Progenitor cell of endocrine pancreas (in vitro differentiated cells): Measurements from ENCODE around the gene RADIL. TPM values are rescaled to one million over a fixed set of nuclear protein-coding genes. Genes with fewer than 3 reads are reported as not detected.

Experiments
- DNase-seq: peaks from one replicate; pipeline ENCODE4 v3.0.0; 2021; ENCODE audit warnings: low spot score; ENCODE audit not compliant: unreplicated experiment
- H3K27ac Mint-ChIP-seq: 2 replicates; pipeline ENCODE4 v1.8.0; 2021; ENCODE audit warnings: mild to moderate bottlenecking, moderate library complexity, mixed read lengths
- H3K27me3 Mint-ChIP-seq: 2 replicates; pipeline ENCODE4 v1.8.0; 2021; ENCODE audit warnings: mixed read lengths
- H3K36me3 Mint-ChIP-seq: 2 replicates; pipeline ENCODE4 v1.8.0; 2022; ENCODE audit warnings: mixed read lengths; ENCODE audit not compliant: insufficient read depth
- H3K4me1 Mint-ChIP-seq: 2 replicates; pipeline ENCODE4 v1.8.0; 2021; ENCODE audit warnings: low read depth, mixed read lengths
- H3K4me3 Mint-ChIP-seq: 2 replicates; pipeline ENCODE4 v1.8.0; 2021; ENCODE audit warnings: low read depth, mild to moderate bottlenecking, moderate library complexity, mixed read lengths
- H3K9me3 Mint-ChIP-seq: 2 replicates; pipeline ENCODE4 v1.8.0; 2021; ENCODE audit warnings: low read depth, mixed read lengths
- CTCF ChIP-seq: fragments of 200-600 bp; sonication (generic); IDR thresholded peaks from one replicate; pipeline ENCODE4 v1.5.0; 2021; ENCODE audit warnings: antibody characterized with exemption, mild to moderate bottlenecking; ENCODE audit not compliant: unreplicated experiment
- total RNA-seq: library from RNA; stranded (reverse); gene quantifications from 2 replicates; pipeline ENCODE4 v1.2.1, GENCODE V29; 2021

The RADIL gene
- total RNA-seq, 1 donor from 2014 or later, result 2.0 TPM

- no peaks in the 10 kb centered on the region for H3K9me3 Mint-ChIP-seq
- no peak for DNase-seq
- no peaks in the 10 kb centered on the region for H3K27me3 Mint-ChIP-seq
- H3K4me1 Mint-ChIP-seq, result no peaks in the 10 kb centered on the region
- TF ChIP-seq CTCF, result no peak
- no peak overlapping the region for H3K27ac Mint-ChIP-seq
- no peak overlapping the region for H3K4me3 Mint-ChIP-seq
- peaks cover 13% of the 10 kb centered on the region for H3K36me3 Mint-ChIP-seq
Measured at GRCh38 chr7:4792537-4793126, 90.9 kb downstream of the RADIL start.

GRCh38 chr7:4791738-4792536 is 91.6 kb downstream of the RADIL start:
- no peaks in the 10 kb centered on the region for H3K27me3 Mint-ChIP-seq
- H3K4me3 Mint-ChIP-seq, result no peak overlapping the region
- H3K27ac Mint-ChIP-seq, result no peak overlapping the region
- no peaks in the 10 kb centered on the region for H3K4me1 Mint-ChIP-seq
- TF ChIP-seq CTCF, result peak; percentile 61
- no peaks in the 10 kb centered on the region for H3K9me3 Mint-ChIP-seq
- H3K36me3 Mint-ChIP-seq, result peaks cover 13% of the 10 kb centered on the region
- peak; percentile 43 for DNase-seq

GRCh38 chr7:4791101-4791737 is 92.3 kb downstream of the RADIL start:
- TF ChIP-seq CTCF, result no peak
- H3K9me3 Mint-ChIP-seq, result no peaks in the 10 kb centered on the region
- H3K4me1 Mint-ChIP-seq, result no peaks in the 10 kb centered on the region
- H3K4me3 Mint-ChIP-seq, result no peak overlapping the region
- no peaks in the 10 kb centered on the region for H3K27me3 Mint-ChIP-seq
- no peak for DNase-seq
- peaks cover 13% of the 10 kb centered on the region for H3K36me3 Mint-ChIP-seq
- no peak overlapping the region for H3K27ac Mint-ChIP-seq

GRCh38 chr7:4790516-4790991 is 93.0 kb downstream of the RADIL start:
- no peaks in the 10 kb centered on the region for H3K27me3 Mint-ChIP-seq
- peaks cover 13% of the 10 kb centered on the region for H3K36me3 Mint-ChIP-seq
- TF ChIP-seq CTCF, result no peak
- H3K27ac Mint-ChIP-seq, result no peak overlapping the region
- no peak overlapping the region for H3K4me3 Mint-ChIP-seq
- H3K4me1 Mint-ChIP-seq, result no peaks in the 10 kb centered on the region
- DNase-seq, result no peak
- H3K9me3 Mint-ChIP-seq, result no peaks in the 10 kb centered on the region

- Mint-ChIP-seq H3K4me1 (no peaks in the 10 kb centered on the region), H3K9me3 (no peaks in the 10 kb centered on the region), H3K27ac (no peak overlapping the region), H3K27me3 (no peaks in the 10 kb centered on the region), H3K4me3 (no peak overlapping the region), H3K36me3 (peaks cover 13% of the 10 kb centered on the region)
- TF ChIP-seq CTCF, result no peak
- DNase-seq, result no peak
Measured at GRCh38 chr7:4790078-4790465, 93.4 kb downstream of the RADIL start.
